Panc1 (cell line): ENCODE data around the gene SESN1.

Source experiments
- CTCF ChIP-seq: fragments of 450-650 bp; IDR thresholded peaks from 2 replicates; pipeline ENCODE4 v1.5.1; 2017; ENCODE audit warnings: mild to moderate bottlenecking
- POLR2AphosphoS5 ChIP-seq: IDR thresholded peaks from 2 replicates; pipeline ENCODE4 v1.6.1; 2012; ENCODE audit warnings: mild to moderate bottlenecking, low read depth, low read length, moderate library complexity
- REST ChIP-seq, 2 experiments: IDR thresholded peaks; 2 replicates each; pipeline ENCODE4 v1.6.1; 2011 to 2012; ENCODE audit warnings: low read depth in 2 of 2, control low read depth in 1 of 2, low read length in 1 of 2, mild to moderate bottlenecking in 1 of 2, moderate library complexity in 1 of 2; ENCODE audit not compliant: insufficient read depth in 1 of 2
- SIN3A ChIP-seq: IDR thresholded peaks from 2 replicates; pipeline ENCODE4 v1.6.1; 2012; ENCODE audit warnings: low read depth, mild to moderate bottlenecking, low read length, moderate library complexity, borderline replicate concordance; ENCODE audit not compliant: insufficient read depth

DNA sequence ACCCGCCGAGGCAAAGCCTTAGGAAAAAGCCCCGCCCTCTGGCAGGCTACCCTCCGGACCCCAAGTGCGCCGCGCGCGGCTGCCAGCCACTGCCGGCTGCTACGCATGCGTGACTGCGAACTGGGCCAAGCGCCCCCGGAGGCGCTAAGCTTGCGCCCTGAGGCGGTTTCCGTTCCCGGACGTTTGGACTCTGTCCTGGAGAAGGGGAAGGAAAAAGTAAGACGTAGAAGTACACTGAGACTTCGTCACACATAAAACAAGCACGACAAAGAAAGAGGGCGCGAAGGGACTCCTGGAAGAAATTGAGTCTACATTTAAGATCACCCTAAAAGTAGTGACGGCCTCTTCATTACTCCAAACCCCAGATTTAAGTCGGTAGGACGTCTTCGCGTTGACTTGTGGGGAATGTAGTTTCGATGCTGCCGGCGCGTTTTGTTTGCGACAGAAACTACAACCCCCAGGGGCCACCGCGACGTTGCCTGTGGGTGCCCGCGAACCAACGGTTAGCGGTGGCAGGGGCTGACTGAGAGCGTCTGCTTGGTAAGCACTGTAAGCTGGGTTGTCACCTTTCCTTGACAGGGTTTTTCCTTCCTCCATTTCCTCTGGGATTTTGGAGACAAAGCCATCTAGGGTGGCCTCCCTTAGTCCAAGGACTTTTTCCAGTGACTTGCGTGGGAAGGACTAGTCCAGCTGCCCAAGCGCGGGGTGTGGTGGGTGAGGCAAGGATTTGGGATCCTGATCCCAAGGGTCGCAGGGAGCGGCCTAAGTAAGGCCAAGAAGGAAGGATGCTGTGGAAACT is 589 bp upstream of the SESN1 start, which contains the start of gene CEP57L1:
- TF ChIP-seq CTCF (no peak; the same call in 1 of the 2 replicates), REST (IDR thresholded peaks at IDR 0.05; ENCODE audit: insufficient read depth in 1 of 2, low read depth in 2 of 2, low read length in 1 of 2) (no peak), POLR2AphosphoS5 (peak; percentile 96), SIN3A (peak; percentile 95)
